ENCODE results near the gene IL1B. TPM values are rescaled to one million over a fixed set of nuclear protein-coding genes. Genes with fewer than 3 reads are reported as not detected.

The IL1B gene
- total and polyA plus RNA-seq, 2 of the 8 experiments (the other 6 are each of a cell fraction or from before 2014, with no cell fraction given) = not detected

- Histone ChIP-seq H3K23me2 (ENCODE audit: low read depth, low read length) (no peaks in the 10 kb centered on the region; the same call in 1 of the 2 replicates), H3K4me2 (ENCODE audit: insufficient read depth in 1 of 2, low read depth in 2 of 2, low read length in 2 of 2) (no peak overlapping the region)
- DNase-seq (ENCODE audit: low read depth in 1 of 2, low spot score in 2 of 2) = no peak
Observed at GRCh38 chr2:112841295-112842044, 4.9 kb upstream of the IL1B start.

More at GRCh38 chr2:112841295-112842044, 4.9 kb upstream of the IL1B start:
- Histone ChIP-seq H3K27me3 (replicated peaks in 1 of 4; ENCODE audit: control insufficient read depth in 3 of 4, extremely low read depth in 1 of 4, insufficient read depth in 3 of 4, low read length in 3 of 4) (no peaks in the 10 kb centered on the region), H3K27ac (ENCODE audit: low read depth, low read length) (no peak overlapping the region), H3K79me1 (ENCODE audit: low read depth, low read length) (no peaks in the 10 kb centered on the region), H2BK15ac (ENCODE audit: low read length) (no peak overlapping the region), H3K14ac (ENCODE audit: insufficient read length) (no peak overlapping the region), H3K18ac (ENCODE audit: extremely low read depth, low read length) (no peak overlapping the region), H3K4me3 (ENCODE audit: extremely low read depth in 1 of 4, insufficient read depth in 2 of 4, low read depth in 3 of 4, low read length in 4 of 4) (no peak overlapping the region), H2BK5ac (ENCODE audit: low read depth, low read length) (no peak overlapping the region), H3K79me2 (ENCODE audit: control insufficient read depth in 1 of 2, insufficient read depth in 2 of 2, low read length in 2 of 2) (no peaks in the 10 kb centered on the region; a peak in 1 of 4 replicates), H3K4me1 (replicated peaks in 1 of 4; ENCODE audit: control insufficient read depth in 3 of 4, insufficient read depth in 4 of 4, low read length in 3 of 4) (peaks cover 0 to under 1% (median 0%) of the 10 kb centered on the region in 4 experiments; a peak in 1 of 7 replicates), H3K9ac (replicated peaks in 1 of 4; ENCODE audit: extremely low read depth in 1 of 4, low read depth in 3 of 4, low read length in 3 of 4) (no peak overlapping the region), H2BK12ac (ENCODE audit: low read depth, low read length) (no peak overlapping the region), H4K8ac (ENCODE audit: extremely low read depth, insufficient read depth, low read length) (no peak overlapping the region), H3K36me3 (ENCODE audit: control insufficient read depth in 2 of 4, insufficient read depth in 4 of 4, low read length in 3 of 4) (no peaks in the 10 kb centered on the region), H2BK120ac (replicated peaks; ENCODE audit: low read depth, low read length) (no peak overlapping the region), H4K5ac (ENCODE audit: insufficient read length, low read depth, low read length) (no peak overlapping the region), H4K20me1 (replicated peaks in 1 of 2; ENCODE audit: control insufficient read depth in 1 of 2, insufficient read depth in 2 of 2, low read length in 2 of 2) (no peaks in the 10 kb centered on the region), H2BK20ac (ENCODE audit: low read length) (no peak overlapping the region), H3K9me3 (ENCODE audit: insufficient read depth in 2 of 2, low read depth in 1 of 2, low read length in 1 of 2) (peaks cover 0 to 7% of the 10 kb centered on the region in 2 experiments; a peak in 2 of 4 replicates), H2AK5ac (ENCODE audit: low read depth, low read length) (no peak overlapping the region), H4K91ac (replicated peaks; ENCODE audit: insufficient read length, low read length) (no peak overlapping the region), H3K23ac (ENCODE audit: insufficient read length) (no peak overlapping the region), H2AFZ (ENCODE audit: low read length) (no peak overlapping the region), H3K56ac (replicated peaks; ENCODE audit: insufficient read length, low read depth, low read length) (no peak overlapping the region), H3K4ac (replicated peaks; ENCODE audit: insufficient read length, low read depth, low read length) (no peak overlapping the region)
- CTCF ChIA-PET (ENCODE audit: partially characterized antibody) = no interaction called here
- no peak for TF ChIP-seq FOSL1 (IDR thresholded peaks at IDR 0.05; ENCODE audit: insufficient read depth, low read depth, low read length)
- no peak for TF ChIP-seq KDM1A (IDR thresholded peaks at IDR 0.05; ENCODE audit: borderline replicate concordance, low read length)
- no peak for TF ChIP-seq YY1 (IDR thresholded peaks at IDR 0.05; ENCODE audit: low read depth, low read length)
- TF ChIP-seq CEBPB (IDR thresholded peaks at IDR 0.05; ENCODE audit: low read depth, low read length) = no peak
- no peak for TF ChIP-seq RXRA (IDR thresholded peaks at IDR 0.05; ENCODE audit: insufficient read depth, low read depth, low read length)
- no peak for TF ChIP-seq CBX5 (IDR thresholded peaks at IDR 0.05; ENCODE audit: low read depth, low read length)
- no peak for TF ChIP-seq CREB1 (IDR thresholded peaks at IDR 0.05)
- no peak for TF ChIP-seq KDM5A (IDR thresholded peaks at IDR 0.05; ENCODE audit: low read length)
- TF ChIP-seq MAX (IDR thresholded peaks at IDR 0.05) = no peak
- TF ChIP-seq EZH2 (IDR thresholded peaks at IDR 0.05; ENCODE audit: low read depth, low read length, severe bottlenecking) = no peak
- TF ChIP-seq SIN3A (conservative IDR thresholded peaks at IDR 0.05 in 1 of 2, IDR thresholded peaks at IDR 0.05 in 1 of 2; ENCODE audit: low read depth in 1 of 2, low read length in 2 of 2) = no peak
- no peak for TF ChIP-seq JUND (IDR thresholded peaks at IDR 0.05; ENCODE audit: low read length)
- no peak for TF ChIP-seq POLR2A (IDR thresholded peaks at IDR 0.05; ENCODE audit: control extremely low read depth in 1 of 2, low read depth in 2 of 2, low read length in 2 of 2)
- no peak for TF ChIP-seq TCF12 (IDR thresholded peaks at IDR 0.05; ENCODE audit: low read depth, low read length)
- WGBS, 2 experiments (ENCODE audit: extremely low coverage in 1 of 2, insufficient coverage in 1 of 2, insufficient read length in 1 of 2, insufficient replicate concordance in 2 of 2, low coverage in 1 of 2, low lambda C conversion rate in 2 of 2, missing lambda C conversion rate in 1 of 2) = 90% methylated on average over 5 of the region's 5 CpGs; no CpG with 5 or more reads in 1 of the 2 experiments
- POLR2A ChIA-PET (ENCODE audit: partially characterized antibody) = no interaction called here
- no peak for FAIRE-seq

All from H1 (cell line).